ENCODE measurements around the gene TP73. TPM values are rescaled to one million over a fixed set of nuclear protein-coding genes. Genes with fewer than 3 reads are reported as not detected.

TP73 gene
- polyA plus RNA-seq, 1 donor from 2014 or later, result not detected

GRCh38 chr1:3669421-3669821 is 17.1 kb downstream of the TP73 start:
- Histone ChIP-seq H3K9me2 (ENCODE audit: insufficient read depth, low read length) (no peaks in the 10 kb centered on the region), H4K20me1 (ENCODE audit: insufficient read depth) (no peaks in the 10 kb centered on the region), H3K4me3 (ENCODE audit: low read length) (no peak overlapping the region), H3K9me3 (ENCODE audit: low read length) (no peaks in the 10 kb centered on the region), H3K4me2 (ENCODE audit: low read length) (no peak overlapping the region), H3K79me2 (replicated peaks; ENCODE audit: insufficient read depth, low read length) (no peaks in the 10 kb centered on the region), H3F3A (ENCODE audit: insufficient read depth, low read length, poor library complexity, severe bottlenecking) (no peaks in the 10 kb centered on the region), H3K27ac (ENCODE audit: low read length) (no peak overlapping the region), H3K9ac (ENCODE audit: low read length) (no peak overlapping the region), H3K36me3 (ENCODE audit: insufficient read depth, low read length) (no peaks in the 10 kb centered on the region), H2AFZ (ENCODE audit: low read depth, low read length) (no peak overlapping the region), H3K27me3 (ENCODE audit: insufficient read depth, low read depth, low read length) (no peaks in the 10 kb centered on the region)
- TF ChIP-seq CTCF (IDR thresholded peaks at IDR 0.05; ENCODE audit: poor library complexity, severe bottlenecking) (no peak), EP300 (conservative IDR thresholded peaks at IDR 0.05; ENCODE audit: poor library complexity, severe bottlenecking) (no peak), MXI1 (conservative IDR thresholded peaks at IDR 0.05; ENCODE audit: poor library complexity, severe bottlenecking) (no peak), SMC3 (conservative IDR thresholded peaks at IDR 0.05; ENCODE audit: poor library complexity) (no peak), POLR2AphosphoS5 (IDR thresholded peaks at IDR 0.05) (no peak), REST (IDR thresholded peaks at IDR 0.05; ENCODE audit: borderline replicate concordance) (no peak), RAD21 (conservative IDR thresholded peaks at IDR 0.05) (no peak), TAF1 (IDR thresholded peaks at IDR 0.05; ENCODE audit: low read depth) (no peak), EZH2 (IDR thresholded peaks at IDR 0.05; ENCODE audit: borderline replicate concordance, insufficient read depth, low read length, poor library complexity, severe bottlenecking) (no peak)

GRCh38 chr1:3669971-3670431 is 17.7 kb downstream of the TP73 start:
- Histone ChIP-seq H3K4me3 (ENCODE audit: low read length) (no peak overlapping the region), H3K36me3 (ENCODE audit: insufficient read depth, low read length) (no peaks in the 10 kb centered on the region), H3K27ac (ENCODE audit: low read length) (no peak overlapping the region), H3K79me2 (replicated peaks; ENCODE audit: insufficient read depth, low read length) (no peaks in the 10 kb centered on the region), H3K9me3 (ENCODE audit: low read length) (no peaks in the 10 kb centered on the region), H4K20me1 (ENCODE audit: insufficient read depth) (no peaks in the 10 kb centered on the region), H3K9me2 (ENCODE audit: insufficient read depth, low read length) (no peaks in the 10 kb centered on the region), H3F3A (ENCODE audit: insufficient read depth, low read length, poor library complexity, severe bottlenecking) (no peaks in the 10 kb centered on the region), H3K27me3 (ENCODE audit: insufficient read depth, low read depth, low read length) (no peaks in the 10 kb centered on the region), H3K4me2 (ENCODE audit: low read length) (no peak overlapping the region), H3K9ac (ENCODE audit: low read length) (no peak overlapping the region), H2AFZ (ENCODE audit: low read depth, low read length) (no peak overlapping the region)
- TF ChIP-seq TAF1 (IDR thresholded peaks at IDR 0.05; ENCODE audit: low read depth), result no peak
- no peak for TF ChIP-seq SMC3 (conservative IDR thresholded peaks at IDR 0.05; ENCODE audit: poor library complexity)
- no peak for TF ChIP-seq POLR2AphosphoS5 (IDR thresholded peaks at IDR 0.05)
- no peak for TF ChIP-seq EP300 (conservative IDR thresholded peaks at IDR 0.05; ENCODE audit: poor library complexity, severe bottlenecking)
- TF ChIP-seq CTCF (IDR thresholded peaks at IDR 0.05; ENCODE audit: poor library complexity, severe bottlenecking), result no peak
- TF ChIP-seq REST (IDR thresholded peaks at IDR 0.05; ENCODE audit: borderline replicate concordance), result no peak
- TF ChIP-seq EZH2 (IDR thresholded peaks at IDR 0.05; ENCODE audit: borderline replicate concordance, insufficient read depth, low read length, poor library complexity, severe bottlenecking), result no peak
- no peak for TF ChIP-seq RAD21 (conservative IDR thresholded peaks at IDR 0.05)
- TF ChIP-seq MXI1 (conservative IDR thresholded peaks at IDR 0.05; ENCODE audit: poor library complexity, severe bottlenecking), result no peak

Data from neural cell (in vitro differentiated cells).